Prostate gland (tissue), 2 donors: ENCODE results near the gene TIE1. TPM values are rescaled to one million over a fixed set of nuclear protein-coding genes. Genes with fewer than 3 reads are reported as not detected.

Experiments used
- DNase-seq: peaks from one replicate; pipeline ENCODE4 v3.0.0-alpha.2; 2019; ENCODE audit warnings: low spot score
- H3K27ac ChIP-seq, 2 donors: fragments of 200-600 bp; sonication (generic); 2 replicates each; pipeline ENCODE4 v1.5.1; 2017 to 2019
- H3K27me3 ChIP-seq: fragments of 200-600 bp; sonication (generic); replicated peaks from 2 replicates; pipeline ENCODE4 v1.5.1; 2019; ENCODE audit not compliant: insufficient read depth
- H3K36me3 ChIP-seq, 2 donors: fragments of 200-600 bp; sonication (generic); 1 replicate in 1 of 2; 2 replicates in 1 of 2; pipeline versions ENCODE4 v1.5.1 to v1.8.1; 2017 to 2019
- H3K4me1 ChIP-seq: fragments of 200-600 bp; sonication (generic); replicated peaks from 2 replicates; pipeline ENCODE4 v1.5.1; 2019
- H3K4me3 ChIP-seq, 2 donors: fragments of 200-600 bp; sonication (generic); 2 replicates each; pipeline ENCODE4 v1.5.1; 2017 to 2019
- H3K9me3 ChIP-seq: fragments of 200-600 bp; sonication (generic); 2 replicates; pipeline ENCODE4 v1.5.1; 2017
- POLR2A ChIP-seq: fragments of 450-650 bp; IDR thresholded peaks from one replicate; pipeline ENCODE4 v1.6.1; 2016; ENCODE audit warnings: antibody characterized with exemption, mild to moderate bottlenecking
- POLR2AphosphoS5 ChIP-seq: sonication (generic); formaldehyde crosslinking; IDR thresholded peaks from one replicate; pipeline ENCODE4 v1.6.1; 2017; ENCODE audit warnings: antibody characterized with exemption
- WGBS: methylation state at CpG from one replicate; pipeline ENCODE4 v1.1.5; 2018; 5-methylcytosine and 5-hydroxymethylcytosine counted together
- intact Hi-C: fragments of 100-400 bp; cut with DNase I; formaldehyde crosslinking; loops from one replicate; pipeline ENCODE4 v1.14.2; 2022
- total RNA-seq, 2 donors: library from RNA; depleted of rRNA; stranded (reverse); fragments of >200 nt; gene quantifications; one replicate each; pipeline ENCODE4 v1.1.0, GENCODE V29; 2016
- TF ChIP-seq, protein P1 (sequence below), 4 experiments: fragments of 200-600 bp in 2 of 4; fragments of 450-650 bp in 2 of 4; sonication (generic) in 2 of 4; IDR thresholded peaks; 1 replicate in 3 of 4; 2 replicates in 1 of 4; pipeline ENCODE4 v1.5.1; 2016 to 2019; ENCODE audit warnings: antibody characterized with exemption in 4 of 4, mild to moderate bottlenecking in 2 of 4, moderate library complexity in 2 of 4

Gene TIE1
- total RNA-seq, 2 donors from 2014 or later = 18.7 to 21.7 TPM

GRCh38 chr1:43305461-43305860 lies 4.7 kb downstream of the TIE1 start:
- Histone ChIP-seq H3K27ac (no peak overlapping the region), H3K4me1 (peaks cover 8% of the 10 kb centered on the region), H3K27me3 (no peaks in the 10 kb centered on the region), H3K9me3 (no peaks in the 10 kb centered on the region), H3K4me3 (no peak overlapping the region), H3K36me3 (no peaks in the 10 kb centered on the region)
- TF ChIP-seq POLR2AphosphoS5 (no peak), POLR2A (no peak)
- TF ChIP-seq, protein P1, sequence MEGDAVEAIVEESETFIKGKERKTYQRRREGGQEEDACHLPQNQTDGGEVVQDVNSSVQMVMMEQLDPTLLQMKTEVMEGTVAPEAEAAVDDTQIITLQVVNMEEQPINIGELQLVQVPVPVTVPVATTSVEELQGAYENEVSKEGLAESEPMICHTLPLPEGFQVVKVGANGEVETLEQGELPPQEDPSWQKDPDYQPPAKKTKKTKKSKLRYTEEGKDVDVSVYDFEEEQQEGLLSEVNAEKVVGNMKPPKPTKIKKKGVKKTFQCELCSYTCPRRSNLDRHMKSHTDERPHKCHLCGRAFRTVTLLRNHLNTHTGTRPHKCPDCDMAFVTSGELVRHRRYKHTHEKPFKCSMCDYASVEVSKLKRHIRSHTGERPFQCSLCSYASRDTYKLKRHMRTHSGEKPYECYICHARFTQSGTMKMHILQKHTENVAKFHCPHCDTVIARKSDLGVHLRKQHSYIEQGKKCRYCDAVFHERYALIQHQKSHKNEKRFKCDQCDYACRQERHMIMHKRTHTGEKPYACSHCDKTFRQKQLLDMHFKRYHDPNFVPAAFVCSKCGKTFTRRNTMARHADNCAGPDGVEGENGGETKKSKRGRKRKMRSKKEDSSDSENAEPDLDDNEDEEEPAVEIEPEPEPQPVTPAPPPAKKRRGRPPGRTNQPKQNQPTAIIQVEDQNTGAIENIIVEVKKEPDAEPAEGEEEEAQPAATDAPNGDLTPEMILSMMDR (IDR thresholded peaks at IDR 0.05) = no peak
- DNase-seq = no peak
- intact Hi-C loops = no loop called here
- WGBS = 87% methylated on average over 3 of the region's 3 CpGs

- Histone ChIP-seq H3K4me3 (no peak overlapping the region), H3K4me1 (peaks cover 8% of the 10 kb centered on the region), H3K36me3 (no peaks in the 10 kb centered on the region), H3K27ac (no peak overlapping the region), H3K27me3 (no peaks in the 10 kb centered on the region), H3K9me3 (no peaks in the 10 kb centered on the region)
- no peak for TF ChIP-seq POLR2A
- TF ChIP-seq POLR2AphosphoS5 = no peak
- TF ChIP-seq, protein P1 (IDR thresholded peaks at IDR 0.05) = no peak
- no peak for DNase-seq
- WGBS = 84% methylated on average over 6 of the region's 6 CpGs
- intact Hi-C loops = no loop called here
Observed at GRCh38 chr1:43305926-43306687, 5.3 kb downstream of the TIE1 start.

DNA sequence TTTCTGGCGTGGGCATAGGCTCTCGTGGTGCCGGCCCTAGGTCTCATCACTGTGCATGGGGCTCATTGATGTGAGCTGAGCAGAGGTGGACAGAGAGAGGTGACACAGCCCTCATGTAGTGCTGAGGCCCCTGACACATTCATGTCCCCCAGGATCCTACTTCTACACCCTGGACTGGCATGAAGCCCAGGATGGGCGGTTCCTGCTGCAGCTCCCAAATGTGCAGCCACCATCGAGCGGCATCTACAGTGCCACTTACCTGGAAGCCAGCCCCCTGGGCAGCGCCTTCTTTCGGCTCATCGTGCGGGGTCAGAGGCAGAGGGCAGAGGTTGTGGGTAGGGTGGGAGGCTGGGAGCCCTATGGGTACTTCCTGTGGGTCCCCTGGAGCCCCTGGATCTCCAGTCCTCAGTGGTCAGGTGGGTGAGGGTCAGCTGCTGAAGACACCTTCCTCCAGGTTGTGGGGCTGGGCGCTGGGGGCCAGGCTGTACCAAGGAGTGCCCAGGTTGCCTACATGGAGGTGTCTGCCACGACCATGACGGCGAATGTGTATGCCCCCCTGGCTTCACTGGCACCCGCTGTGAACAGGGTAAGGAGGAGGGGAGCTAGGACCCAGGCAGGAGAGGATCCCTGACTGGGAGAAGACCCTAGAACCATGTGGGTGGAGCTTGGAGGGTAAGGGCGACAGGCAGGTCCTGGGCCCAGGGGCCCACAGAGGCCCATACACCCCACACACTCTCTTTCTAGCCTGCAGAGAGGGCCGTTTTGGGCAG lies 6.1 kb downstream of the TIE1 start:
- H3K27me3 ChIP-seq = no peaks in the 10 kb centered on the region
- H3K9me3 ChIP-seq = no peaks in the 10 kb centered on the region
- no peak for TF ChIP-seq POLR2A
- TF ChIP-seq, protein P1 (IDR thresholded peaks at IDR 0.05) = no peak
- 82% methylated on average over 16 of the region's 17 CpGs for WGBS
- no peaks in the 10 kb centered on the region for H3K36me3 ChIP-seq
- H3K4me1 ChIP-seq = peaks cover 8% of the 10 kb centered on the region
- H3K4me3 ChIP-seq = no peak overlapping the region
- DNase-seq = no peak
- intact Hi-C loops = no loop called here
- no peak overlapping the region for H3K27ac ChIP-seq

GRCh38 chr1:43307458-43308158 lies 6.8 kb downstream of the TIE1 start:
- Histone ChIP-seq H3K4me1 (peaks cover 8% of the 10 kb centered on the region), H3K9me3 (no peaks in the 10 kb centered on the region), H3K4me3 (no peak overlapping the region), H3K27me3 (no peaks in the 10 kb centered on the region), H3K27ac (no peak overlapping the region), H3K36me3 (no peaks in the 10 kb centered on the region)
- intact Hi-C loops = no loop called here
- TF ChIP-seq POLR2AphosphoS5 (no peak), POLR2A (no peak)
- TF ChIP-seq, protein P1 (IDR thresholded peaks at IDR 0.05) = no peak
- DNase-seq = no peak
- 97% methylated on average over 9 of the region's 9 CpGs for WGBS
